Left ventricle myocardium inferior (tissue), 1 donor: Measurements from ENCODE around the gene EPHB2. TPM values are rescaled to one million over a fixed set of nuclear protein-coding genes. Genes with fewer than 3 reads are reported as not detected.

Experiments
- DNase-seq: peaks from one replicate; pipeline ENCODE4 v3.0.0-alpha.2; 2020
- H3K27ac ChIP-seq: fragments of 200-600 bp; replicated peaks from 2 replicates; pipeline ENCODE4 v1.8.0; 2021
- H3K27me3 ChIP-seq: fragments of 200-600 bp; 2 replicates; pipeline ENCODE4 v1.8.0; 2021; ENCODE audit warnings: low read depth
- H3K36me3 ChIP-seq: fragments of 200-600 bp; 2 replicates; pipeline ENCODE4 v1.8.0; 2021
- H3K4me1 ChIP-seq: fragments of 200-600 bp; 2 replicates; pipeline ENCODE4 v1.8.0; 2021
- H3K4me3 ChIP-seq: fragments of 200-600 bp; 2 replicates; pipeline ENCODE4 v1.8.0; 2021; ENCODE audit warnings: mild to moderate bottlenecking, moderate library complexity
- H3K9me3 ChIP-seq: fragments of 200-600 bp; replicated peaks from 2 replicates; pipeline ENCODE4 v1.8.0; 2021
- CTCF ChIP-seq: fragments of 200-600 bp; IDR thresholded peaks from 2 replicates; pipeline ENCODE4 v1.8.0; 2021; ENCODE audit warnings: antibody characterized with exemption, mild to moderate bottlenecking, borderline replicate concordance
- intact Hi-C: fragments of 100-400 bp; cut with micrococcal nuclease; formaldehyde crosslinking; loops from one replicate; pipeline ENCODE4 v1.11.0; 2022
- total RNA-seq: library from RNA; stranded (reverse); fragmentation: NEBNext Ultra II Directional; extraction: Animal tissue kit (Norgen Biotek cat#: 25700); gene quantifications from one replicate; pipeline ENCODE4 v1.2.1, GENCODE V29; 2021
- donor health status: DM: no; HTN: yes; CAD: no; lungs with severe emphysema.

EPHB2 gene
- total RNA-seq, 1 donor from 2014 or later = 2.0 TPM

- intact Hi-C loops = no loop called here
- H3K27ac ChIP-seq = no peak overlapping the region
- no peak for DNase-seq
- H3K9me3 ChIP-seq = no peaks in the 10 kb centered on the region
- TF ChIP-seq CTCF = no peak
- H3K4me3 ChIP-seq = no peak overlapping the region
- H3K4me1 ChIP-seq = no peaks in the 10 kb centered on the region
- no peaks in the 10 kb centered on the region for H3K36me3 ChIP-seq
- H3K27me3 ChIP-seq = no peaks in the 10 kb centered on the region
These were observed 198.3 kb downstream of the EPHB2 start for GRCh38 chr1:22908880-22909426.

GRCh38 chr1:22910286-22910685 is 199.6 kb downstream of the EPHB2 start:
- no peak for TF ChIP-seq CTCF
- DNase-seq = no peak
- H3K36me3 ChIP-seq = no peaks in the 10 kb centered on the region
- no peaks in the 10 kb centered on the region for H3K27me3 ChIP-seq
- H3K4me3 ChIP-seq = no peak overlapping the region
- H3K27ac ChIP-seq = no peak overlapping the region
- H3K4me1 ChIP-seq = no peaks in the 10 kb centered on the region
- intact Hi-C loops = no loop called here
- H3K9me3 ChIP-seq = no peaks in the 10 kb centered on the region

GRCh38 chr1:22910986-22911651 is 200.5 kb downstream of the EPHB2 start:
- Histone ChIP-seq H3K9me3 (no peaks in the 10 kb centered on the region), H3K27me3 (no peaks in the 10 kb centered on the region), H3K27ac (no peak overlapping the region), H3K36me3 (no peaks in the 10 kb centered on the region), H3K4me3 (no peak overlapping the region), H3K4me1 (no peaks in the 10 kb centered on the region)
- TF ChIP-seq CTCF = no peak
- intact Hi-C loops = no loop called here
- DNase-seq = no peak

- no peaks in the 10 kb centered on the region for H3K4me1 ChIP-seq
- H3K36me3 ChIP-seq = no peaks in the 10 kb centered on the region
- H3K27ac ChIP-seq = no peak overlapping the region
- TF ChIP-seq CTCF = no peak
- intact Hi-C loops = no loop called here
- H3K27me3 ChIP-seq = no peaks in the 10 kb centered on the region
- no peak overlapping the region for H3K4me3 ChIP-seq
- H3K9me3 ChIP-seq = no peaks in the 10 kb centered on the region
- no peak for DNase-seq
These were observed 201.7 kb downstream of the EPHB2 start for GRCh38 chr1:22912311-22912710.

- Histone ChIP-seq H3K4me3 (no peak overlapping the region), H3K4me1 (no peaks in the 10 kb centered on the region), H3K27me3 (no peaks in the 10 kb centered on the region), H3K36me3 (no peaks in the 10 kb centered on the region), H3K27ac (no peak overlapping the region), H3K9me3 (no peaks in the 10 kb centered on the region)
- DNase-seq = no peak
- intact Hi-C loops = no loop called here
- TF ChIP-seq CTCF = no peak
These were observed 202.9 kb downstream of the EPHB2 start for GRCh38 chr1:22913421-22914141.
